H4 (cell line): ENCODE results near the gene ACSS1. TPM values are rescaled to one million over a fixed set of nuclear protein-coding genes. Genes with fewer than 3 reads are reported as not detected.

ENCODE experiments used
- DNase-seq: peaks from one replicate; pipeline ENCODE4 v3.0.0-alpha.2; 2015; ENCODE audit warnings: low spot score
- total RNA-seq: library from RNA; depleted of rRNA; stranded (reverse); fragments of >200 nt; shearing (Covaris generic); gene quantifications from 2 replicates; pipeline ENCODE4 v1.2.3, GENCODE V29; 2014; rRNA removed

Gene ACSS1
- total RNA-seq = 0.10 and 0.21 TPM in 2 replicates

DNA sequence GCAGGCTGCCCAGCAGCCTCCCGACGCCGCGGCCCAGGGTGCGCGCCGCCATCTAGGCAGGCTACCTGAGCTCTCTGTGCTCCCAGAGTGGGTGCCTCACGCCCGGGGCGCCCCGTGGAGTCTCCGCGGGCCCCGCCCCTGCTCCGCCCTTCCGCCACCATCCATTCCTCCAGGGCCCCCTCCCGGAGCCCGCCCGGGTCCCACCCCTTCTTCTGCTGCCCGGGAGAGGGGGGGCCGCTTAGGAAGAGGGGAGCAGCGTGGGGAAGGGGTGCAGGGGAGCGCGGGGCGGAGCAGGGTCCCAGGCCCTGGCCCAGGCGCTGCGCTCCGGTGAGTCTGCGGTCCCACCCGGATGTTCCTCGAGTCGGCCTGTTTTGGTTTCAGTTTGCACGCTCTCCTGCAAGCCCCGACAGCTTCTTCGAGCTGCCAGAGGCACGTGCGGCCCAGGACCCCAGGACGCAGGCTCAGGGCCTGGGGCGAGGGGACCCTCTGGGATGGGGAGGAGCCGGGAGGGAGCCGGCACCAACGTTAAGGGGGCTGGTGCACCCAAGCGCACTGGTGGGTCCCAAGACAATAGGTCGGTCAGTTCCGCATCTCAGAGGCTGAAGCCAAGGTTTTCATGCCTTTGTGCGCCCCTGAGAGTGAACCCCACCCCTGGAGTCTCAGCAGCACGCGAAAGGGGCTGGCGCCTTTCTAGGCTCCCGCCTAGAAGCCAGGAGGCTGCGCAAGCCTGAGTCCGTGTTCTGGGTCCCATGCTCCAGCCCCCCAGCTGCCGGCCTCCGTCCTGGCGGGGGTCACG, at the start of gene ACSS1:
ACSS1 (minus strand) TSS at position 89 of the 796 bp plus-strand sequence; CDS start at position 52, 37 bp downstream.
- no peak for DNase-seq

GRCh38 chr20:25103526-25103925, 45.6 kb upstream of the ACSS1 start:
- DNase-seq = no peak

DNA sequence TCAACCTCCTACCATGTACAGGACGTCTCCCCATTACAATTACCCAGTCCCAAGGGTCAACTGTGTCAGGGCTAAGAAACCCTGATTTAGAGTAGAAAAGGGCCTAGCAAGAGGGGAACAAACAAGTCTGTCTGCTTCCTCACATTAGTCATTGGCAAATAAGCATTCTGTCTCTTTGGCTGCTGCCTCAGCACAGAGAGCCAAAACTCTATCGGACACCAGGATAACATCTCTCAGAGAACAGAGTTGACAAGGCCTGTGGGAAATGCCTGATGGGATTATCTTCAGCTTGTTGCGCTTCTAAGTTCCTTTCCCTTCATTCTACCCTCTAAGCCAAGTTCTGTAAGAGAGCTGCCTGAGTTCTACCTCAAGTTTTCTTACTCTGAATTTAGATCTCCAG, 43.0 kb upstream of the ACSS1 start:
- no peak for DNase-seq

DNA sequence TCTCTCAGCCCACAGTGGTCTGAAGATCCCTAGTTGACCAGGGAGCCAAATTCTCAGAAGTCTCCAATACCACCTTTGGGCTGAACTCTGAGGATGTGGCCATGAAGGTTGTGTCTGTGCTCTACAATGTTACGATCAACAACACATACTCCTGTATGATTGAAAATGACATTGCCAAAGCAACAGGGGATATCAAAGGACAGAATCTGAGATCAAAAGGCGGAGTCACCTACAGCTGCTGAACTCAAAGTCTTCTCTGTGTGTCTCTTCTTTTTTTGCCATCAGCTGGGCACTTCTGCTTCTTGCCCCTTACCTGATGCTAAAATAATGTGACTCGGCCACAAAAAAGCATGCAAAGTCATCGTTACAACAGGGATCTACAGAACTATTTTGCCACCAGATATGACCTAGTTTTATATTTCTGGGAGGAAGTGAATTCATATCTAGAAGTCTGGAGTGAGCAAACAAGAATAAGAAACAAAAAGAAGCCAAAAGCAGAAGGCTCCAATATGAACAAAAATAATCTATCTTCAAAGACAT, 41.7 kb upstream of the ACSS1 start:
- no peak for DNase-seq

DNA sequence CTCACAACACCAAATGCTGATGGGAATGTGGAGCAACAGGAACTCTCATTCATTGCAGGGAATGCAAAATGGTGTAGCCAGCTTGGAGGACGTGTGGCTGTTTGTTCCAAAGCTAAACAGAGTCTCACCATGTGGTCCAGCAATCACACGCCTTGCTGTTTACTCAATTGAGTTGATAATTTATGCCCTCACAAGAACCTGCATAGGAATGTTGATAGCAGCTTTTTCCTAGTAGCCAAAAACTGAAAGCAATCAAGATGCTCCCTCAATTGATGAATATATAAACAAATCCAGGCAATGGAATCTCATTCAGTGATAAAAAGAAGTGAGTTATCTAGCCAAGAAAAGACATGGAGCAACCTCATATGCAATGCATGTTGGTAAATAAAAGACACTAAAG, 39.6 kb upstream of the ACSS1 start:
- DNase-seq = no peak

GRCh38 chr20:25090492-25091429, 32.8 kb upstream of the ACSS1 start:
- DNase-seq = no peak

- DNase-seq = no peak
Measured at GRCh38 chr20:25089662-25090061, 31.7 kb upstream of the ACSS1 start.

DNA sequence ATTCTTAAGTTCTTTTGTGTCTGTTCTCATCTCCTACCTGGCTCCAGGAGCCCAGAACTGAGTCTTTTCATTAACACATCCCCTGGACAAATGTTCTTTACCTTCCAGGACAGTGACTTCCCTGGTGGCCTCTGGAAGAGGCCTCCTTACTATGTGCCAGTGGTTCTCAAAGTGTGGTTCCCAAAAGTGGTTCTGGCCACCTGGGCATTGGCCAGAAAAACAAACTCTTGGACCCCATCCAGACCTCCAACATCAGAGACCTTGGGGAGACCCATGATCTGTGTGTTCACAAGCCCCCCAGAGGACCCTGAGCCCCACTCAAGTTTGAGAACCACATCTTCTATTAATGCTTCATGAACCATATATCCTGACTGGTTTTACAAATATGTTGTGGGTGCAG, 31.2 kb upstream of the ACSS1 start:
- DNase-seq = no peak

DNA sequence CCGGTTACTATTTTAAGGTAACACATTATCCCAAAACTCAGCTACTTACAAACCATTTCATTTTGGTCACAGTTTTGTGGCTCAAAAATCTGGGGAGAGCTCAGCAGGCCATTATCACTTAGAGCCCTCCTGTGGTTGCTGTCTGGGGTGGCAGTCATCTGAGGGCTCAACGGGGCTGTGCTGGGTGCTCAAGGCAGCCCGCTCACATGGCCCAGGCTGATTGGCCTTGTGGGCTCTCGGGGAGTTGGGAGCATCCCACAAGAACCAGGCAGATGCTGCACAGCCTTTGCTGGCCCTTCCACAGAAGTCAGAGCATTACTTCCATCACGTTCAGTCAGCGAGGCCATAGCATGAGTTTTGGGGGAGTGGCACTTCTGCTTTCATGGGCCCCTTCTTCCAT, 30.3 kb upstream of the ACSS1 start:
- no peak for DNase-seq

GRCh38 chr20:25087186-25087929, 29.4 kb upstream of the ACSS1 start:
- peak; percentile 58 for DNase-seq

DNA sequence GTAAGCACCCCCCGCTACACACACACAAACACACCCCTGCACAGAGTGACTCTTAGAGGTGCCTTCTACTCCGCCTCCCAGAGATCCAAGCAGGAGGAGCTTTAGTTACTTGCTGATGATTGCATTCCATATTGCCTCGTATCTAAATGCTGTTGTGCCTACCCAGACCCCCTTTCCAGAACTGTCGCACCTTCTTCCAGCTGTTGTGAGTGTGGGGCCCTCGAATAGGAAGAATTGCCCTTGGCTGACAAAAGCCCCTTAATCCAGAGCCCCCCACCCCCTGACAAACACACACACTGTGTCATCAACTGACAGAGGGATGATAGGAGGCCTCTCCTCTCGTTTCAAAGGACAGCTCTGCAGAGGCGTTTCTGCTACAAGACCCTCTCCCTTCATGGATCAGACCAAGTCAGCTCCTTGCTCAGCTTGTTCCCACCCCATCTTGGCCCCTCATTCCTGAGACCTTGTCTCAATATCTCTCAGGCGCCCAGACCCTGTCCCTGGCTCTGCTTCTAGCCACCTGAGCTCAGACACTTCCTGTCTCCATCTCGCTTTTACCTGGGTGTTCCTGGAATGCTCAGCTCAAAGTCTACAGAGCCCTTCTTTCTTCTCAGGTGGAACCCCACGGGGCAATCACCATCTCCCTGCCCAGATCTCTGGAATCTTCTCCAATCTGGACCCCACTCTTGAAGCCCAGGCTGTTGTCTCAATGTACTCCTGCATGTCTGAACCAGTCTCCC, 28.0 kb upstream of the ACSS1 start:
- no peak for DNase-seq

GRCh38 chr20:25084626-25085187, 26.8 kb upstream of the ACSS1 start:
- DNase-seq = no peak

DNA sequence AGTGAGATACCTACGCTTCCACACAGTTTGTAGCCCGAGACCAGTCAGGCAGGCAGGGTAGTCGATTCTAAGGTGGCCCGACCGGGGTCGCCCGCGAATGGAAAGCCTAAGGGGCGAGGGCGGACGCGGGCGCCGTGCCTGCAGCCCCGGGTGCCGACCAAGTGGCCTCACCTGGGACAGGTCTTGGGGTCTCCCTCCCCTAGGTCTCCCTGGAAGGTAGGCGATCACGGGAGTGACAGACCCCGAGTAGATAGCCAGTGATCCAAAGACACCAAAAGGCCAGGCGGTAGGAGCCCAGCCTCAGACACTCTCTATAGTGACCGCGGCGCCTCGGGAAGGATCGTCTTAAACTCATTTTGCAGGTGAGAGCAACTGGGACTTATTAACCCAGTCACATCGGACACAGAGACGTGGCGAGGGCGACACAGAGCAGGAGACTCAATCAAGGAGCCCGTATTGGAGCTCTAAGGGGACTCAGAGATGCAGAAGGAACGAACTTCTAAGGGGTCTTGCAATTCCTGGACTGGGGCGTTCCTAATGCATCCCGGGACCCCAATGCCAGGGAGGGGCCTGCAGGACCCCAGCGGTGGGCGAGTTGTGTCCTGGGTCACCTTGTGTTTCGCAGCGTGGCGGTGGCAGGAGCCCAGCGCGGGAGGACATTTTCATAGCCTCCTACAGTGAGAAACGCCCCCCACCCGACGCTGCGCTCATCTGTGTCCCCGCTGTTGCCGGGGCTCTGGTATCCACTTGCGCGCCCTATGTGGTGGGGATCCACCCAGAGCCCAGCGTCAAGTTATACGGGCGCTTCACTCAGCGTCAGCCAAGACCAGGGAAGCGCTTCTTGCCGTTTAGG, 26.1 kb upstream of the ACSS1 start:
- DNase-seq = no peak

- DNase-seq = no peak
Measured at GRCh38 chr20:25083141-25083772, 25.3 kb upstream of the ACSS1 start.

- DNase-seq = no peak
Measured at GRCh38 chr20:25082498-25082873, 24.5 kb upstream of the ACSS1 start.

DNA sequence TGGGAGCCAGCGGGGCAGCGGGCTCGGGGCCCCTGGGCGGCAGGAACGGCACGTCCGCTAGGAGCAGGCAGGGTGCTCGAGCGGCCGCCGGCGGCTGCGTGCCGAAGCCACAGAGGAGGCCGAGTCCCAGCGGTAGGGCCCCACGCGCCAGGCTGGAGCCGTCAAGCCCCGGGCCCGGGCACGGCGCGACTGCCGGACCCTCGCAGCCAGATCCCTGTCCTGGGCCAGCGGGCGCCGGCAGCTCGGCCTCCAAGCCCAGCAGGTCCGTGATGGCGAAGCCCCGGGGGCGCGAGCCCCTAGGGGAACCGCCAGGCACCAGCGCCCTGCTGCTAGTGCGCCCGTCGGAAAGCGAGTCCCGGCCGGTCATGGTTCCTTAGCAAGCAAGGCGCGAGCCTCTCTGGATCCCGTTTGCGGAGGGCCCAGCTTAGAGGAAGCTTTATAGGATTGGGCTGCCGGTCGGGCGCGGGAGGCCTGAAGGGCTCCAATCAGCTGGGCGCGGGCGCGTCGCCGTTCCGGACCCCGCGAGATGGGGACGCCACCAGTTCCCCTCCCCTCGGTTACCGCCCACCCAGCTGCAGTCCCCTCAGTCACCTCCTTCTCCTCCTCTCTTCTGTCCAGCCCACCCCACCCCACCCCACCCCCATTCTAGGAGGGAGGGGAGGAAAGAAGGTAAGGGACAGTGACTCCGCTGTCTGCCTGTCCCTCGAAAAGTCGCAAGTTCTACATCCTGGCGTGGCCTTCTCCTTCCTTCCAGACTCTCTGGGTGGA, 24.0 kb upstream of the ACSS1 start, which contains the start of gene VSX1:
VSX1 (minus strand) TSS at position 412 of the 768 bp plus-strand sequence; CDS start at position 367, 45 bp downstream.
- no peak for DNase-seq

DNA sequence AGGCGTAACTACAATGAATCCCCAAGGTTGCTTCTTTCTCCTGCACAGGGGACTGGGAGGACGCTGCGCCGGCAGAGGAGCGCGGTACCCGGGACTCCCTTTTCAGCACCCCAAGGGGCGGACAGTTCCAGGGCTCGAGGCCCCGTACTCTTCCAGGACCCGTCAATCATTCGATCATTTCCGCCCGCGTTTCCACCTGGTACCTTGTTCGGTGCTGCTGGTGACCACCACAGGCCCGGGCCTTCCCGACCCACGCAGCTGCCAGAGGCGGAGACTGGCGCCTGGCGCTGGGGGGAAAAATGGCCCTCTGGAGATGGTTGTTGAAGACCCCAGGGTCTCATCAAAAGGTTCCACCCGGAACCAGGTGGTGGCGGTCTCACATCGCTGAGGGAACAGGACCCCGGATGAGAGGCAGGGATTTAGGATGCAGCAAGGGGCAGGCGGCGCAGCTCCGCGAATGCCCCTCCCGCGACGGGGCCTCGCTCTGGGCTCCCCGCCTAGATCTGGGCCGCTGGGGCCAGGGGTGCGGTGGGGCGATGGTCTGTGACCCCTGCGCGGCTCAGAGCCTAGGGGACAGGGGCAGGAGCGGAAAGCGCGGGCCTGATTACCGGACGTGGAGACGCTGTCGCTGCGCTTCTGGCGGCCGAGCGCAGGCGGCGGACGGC, 23.3 kb upstream of the ACSS1 start:
- no peak for DNase-seq

DNA sequence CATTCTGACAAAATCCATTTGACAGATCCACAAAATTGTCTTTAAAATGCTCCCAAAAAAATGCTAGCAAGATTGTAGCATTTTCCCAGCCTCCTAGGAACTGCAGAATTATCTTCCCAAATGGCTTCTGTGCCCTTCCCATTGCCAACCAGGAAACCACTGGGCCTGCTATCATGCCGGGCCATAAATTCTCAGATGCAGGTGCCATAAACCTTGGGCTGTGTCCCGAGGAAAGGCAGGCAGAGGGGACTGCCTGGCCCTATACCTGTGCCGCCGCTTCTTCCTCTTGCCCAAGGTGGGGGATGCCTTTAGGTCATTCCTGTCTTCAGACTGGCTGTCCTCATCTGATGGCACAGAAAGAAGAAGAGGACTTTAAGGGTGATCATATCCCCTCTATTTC, 21.2 kb upstream of the ACSS1 start:
- DNase-seq = no peak
